HTERT RPE-1 (cell line): ENCODE measurements around the gene ARHGDIA.
"Not testable (repeated sequence)": the region's sequence is repeated elsewhere in the genome, so short reads cannot be mapped to it uniquely, and the experiment has no call there.

Experiments used
- in situ Hi-C: fragments of 300-500 bp; cut with MboI; formaldehyde crosslinking; loops from 4 replicates; pipeline ENCODE4 v1.14.3; 2020; ENCODE audit warnings: low sequenced_read_pairs

The ARHGDIA gene

DNA sequence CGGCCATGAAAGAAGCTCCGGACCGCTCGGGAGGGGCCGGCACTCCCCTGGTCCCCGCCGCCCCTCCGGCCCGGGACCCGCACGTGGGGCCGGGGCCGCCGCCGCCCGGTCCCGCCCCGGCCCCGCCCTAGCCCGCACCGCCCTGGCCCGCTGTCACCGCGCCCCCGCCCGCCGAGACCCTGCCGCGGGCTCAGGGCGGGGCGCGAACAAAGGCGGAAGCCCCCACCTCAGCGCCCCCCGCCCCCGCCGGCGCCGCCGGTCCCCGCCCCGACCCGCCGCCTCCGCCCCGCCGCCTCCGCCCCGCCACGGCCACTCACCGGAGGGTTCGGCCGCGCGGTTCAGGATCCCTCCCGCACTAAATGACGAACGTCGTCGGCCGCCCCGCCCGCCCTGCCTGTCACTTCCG lies at the start of gene ARHGDIA:
Gene ARHGDIA, minus strand, starts transcription at position 357 of the 406 bp plus-strand sequence. CDS start 1,407 bp downstream, outside the sequence.
- in situ Hi-C loops, result no loop called here

- in situ Hi-C loops, result no loop called here
These were observed 47.9 kb upstream of the ARHGDIA start for GRCh38 chr17:81918832-81919545.

DNA sequence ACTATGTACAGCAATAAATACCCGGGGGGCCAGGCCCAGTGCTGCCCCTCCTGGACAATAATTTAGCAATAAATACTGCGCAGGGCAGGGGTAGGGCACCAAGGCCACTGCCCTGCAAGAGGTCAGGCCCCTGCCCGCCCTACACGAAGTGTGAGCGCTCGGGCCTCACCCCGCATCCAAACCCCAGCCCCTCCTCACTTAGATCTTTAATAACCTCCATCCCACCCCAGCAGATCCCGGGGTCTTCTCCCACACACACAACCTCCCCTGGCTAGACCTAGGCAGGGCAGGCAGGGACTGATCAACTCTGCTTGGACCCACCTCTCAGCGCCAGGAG lies 47.2 kb upstream of the ARHGDIA start:
- in situ Hi-C loops, result not testable (repeated sequence)

DNA sequence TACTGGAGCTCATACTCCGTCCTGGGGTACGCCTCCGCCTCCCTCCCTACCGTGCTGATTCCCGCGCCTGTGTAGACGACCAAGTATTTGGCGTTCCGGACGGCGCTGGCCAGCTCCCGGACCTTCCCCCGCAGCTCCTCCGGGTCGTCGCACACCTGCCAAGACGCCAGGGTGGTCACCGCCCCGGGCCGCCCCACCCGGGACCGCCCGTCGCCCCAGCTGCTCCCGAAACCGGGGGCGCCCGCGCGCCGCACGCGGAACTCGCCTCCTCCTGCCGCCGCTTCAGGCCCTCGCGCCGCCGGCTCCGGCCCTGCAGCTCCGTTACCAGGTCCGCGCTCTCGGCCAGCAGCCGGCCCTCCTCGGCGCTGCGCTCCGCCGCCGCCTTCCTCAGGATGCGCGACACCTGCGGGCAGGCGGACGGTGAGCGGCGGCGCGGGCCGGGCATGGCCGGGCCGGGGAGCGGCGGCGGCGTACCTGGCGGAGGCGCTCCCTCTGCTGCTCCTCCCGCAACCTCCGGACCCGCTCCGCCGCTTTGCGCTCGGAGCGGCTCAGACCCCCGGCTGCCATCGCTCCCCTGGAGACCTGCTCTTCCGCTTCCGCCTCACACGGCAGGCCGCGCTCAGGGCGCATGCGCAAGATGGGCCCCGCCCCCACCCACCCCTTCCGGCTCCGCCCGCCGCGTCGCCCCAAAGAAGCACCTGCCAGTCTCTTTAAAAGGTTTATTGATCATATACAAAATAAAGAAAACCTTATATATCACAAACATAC lies 46.6 kb upstream of the ARHGDIA start, which contains the start of gene SIRT7:
Gene SIRT7, minus strand, starts transcription at position 612 of the 768 bp plus-strand sequence. Its CDS starts 45 bp downstream, at position 567.
- in situ Hi-C loops, result no loop called here

DNA sequence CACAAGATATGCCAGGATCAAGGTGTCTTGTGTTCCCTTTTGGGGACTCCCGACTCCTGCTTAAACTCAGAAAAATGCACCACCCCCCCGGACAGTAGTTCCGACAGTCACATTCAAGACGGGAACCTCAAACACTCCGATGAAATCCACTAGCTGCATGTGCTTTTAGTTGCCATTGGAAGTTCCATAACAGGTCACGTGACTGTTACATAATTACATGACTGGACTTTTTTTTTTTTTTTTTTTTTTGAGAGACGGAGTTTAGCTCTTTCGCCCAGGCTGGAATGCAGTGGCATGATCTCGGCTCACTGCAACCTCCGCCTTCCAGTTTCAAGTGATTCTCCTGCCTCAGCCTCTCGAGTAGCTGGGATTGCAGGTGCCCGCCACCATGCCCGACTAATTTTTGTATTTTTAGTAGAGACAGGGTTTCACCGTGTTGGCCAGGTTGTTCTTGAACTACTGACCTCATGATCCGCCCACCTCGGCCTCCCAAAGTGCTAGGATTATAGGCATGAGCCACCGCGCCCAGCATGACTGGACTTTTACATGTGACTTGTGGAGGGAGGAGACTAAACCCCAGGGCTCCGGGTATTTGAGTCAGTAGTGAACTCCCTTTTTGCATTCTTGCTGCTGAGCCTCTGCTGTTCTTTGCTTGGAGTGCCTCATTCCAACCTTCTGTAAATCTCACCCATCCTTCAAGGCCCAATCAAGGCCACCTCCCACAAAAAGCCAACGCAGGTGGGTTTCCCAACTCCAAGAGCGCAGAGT lies 45.3 kb upstream of the ARHGDIA start:
- in situ Hi-C loops, result no loop called here

DNA sequence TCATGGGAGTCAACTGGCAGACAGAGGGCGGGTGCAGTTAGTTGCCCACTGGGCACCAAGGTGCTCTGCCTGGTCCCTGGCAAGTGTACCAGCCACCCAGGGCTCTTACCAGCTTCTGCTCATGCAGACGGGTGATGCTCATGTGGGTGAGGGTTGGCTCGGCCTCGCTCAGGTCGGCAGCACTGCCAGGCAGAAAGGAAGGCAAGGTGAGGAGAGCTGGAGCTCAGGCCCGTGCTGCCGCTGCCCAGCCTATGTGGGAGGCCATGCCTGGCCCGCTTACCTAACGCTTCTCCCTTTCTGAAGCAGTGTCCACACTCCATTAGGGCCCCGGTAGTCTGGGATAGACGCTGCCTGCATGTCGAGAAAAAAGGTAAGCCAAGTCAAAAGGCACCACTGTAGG lies 44.2 kb upstream of the ARHGDIA start:
- in situ Hi-C loops, result no loop called here

DNA sequence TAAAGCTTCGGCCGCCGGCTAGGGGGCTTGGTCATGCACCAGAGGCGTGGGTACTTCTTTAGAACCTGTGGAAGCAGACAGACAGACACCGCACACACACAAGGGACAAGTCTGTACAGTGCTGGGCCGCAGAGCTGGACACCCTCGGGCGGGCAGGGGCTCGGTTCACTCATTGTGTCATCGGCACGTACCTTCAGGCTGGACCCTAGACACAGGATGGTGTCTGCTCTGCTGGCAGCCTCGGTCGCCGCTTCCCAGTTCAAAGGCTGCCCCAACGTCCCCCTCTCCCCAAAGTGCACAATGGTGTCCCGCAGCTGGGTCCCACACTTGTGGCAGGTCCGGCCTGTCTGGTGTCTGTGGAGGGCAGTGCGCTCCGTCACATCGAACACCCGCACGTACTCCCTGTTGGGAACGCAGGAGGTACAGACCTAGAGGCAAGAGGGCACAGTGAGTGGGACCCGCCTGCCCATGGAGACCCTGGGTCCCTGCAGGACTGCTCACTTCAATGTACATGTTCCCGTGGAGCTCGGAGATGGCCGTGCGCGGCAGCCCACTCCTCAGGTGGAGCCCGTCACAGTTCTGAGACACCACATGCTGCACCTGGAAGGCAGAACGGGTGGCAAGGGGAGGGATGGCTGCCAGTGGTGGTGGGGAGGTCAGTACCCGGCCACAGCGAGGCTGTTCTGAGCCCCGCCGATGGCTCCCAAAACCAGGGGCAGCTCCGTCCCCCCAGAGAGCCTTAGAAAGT lies 43.1 kb upstream of the ARHGDIA start:
- in situ Hi-C loops, result no loop called here

DNA sequence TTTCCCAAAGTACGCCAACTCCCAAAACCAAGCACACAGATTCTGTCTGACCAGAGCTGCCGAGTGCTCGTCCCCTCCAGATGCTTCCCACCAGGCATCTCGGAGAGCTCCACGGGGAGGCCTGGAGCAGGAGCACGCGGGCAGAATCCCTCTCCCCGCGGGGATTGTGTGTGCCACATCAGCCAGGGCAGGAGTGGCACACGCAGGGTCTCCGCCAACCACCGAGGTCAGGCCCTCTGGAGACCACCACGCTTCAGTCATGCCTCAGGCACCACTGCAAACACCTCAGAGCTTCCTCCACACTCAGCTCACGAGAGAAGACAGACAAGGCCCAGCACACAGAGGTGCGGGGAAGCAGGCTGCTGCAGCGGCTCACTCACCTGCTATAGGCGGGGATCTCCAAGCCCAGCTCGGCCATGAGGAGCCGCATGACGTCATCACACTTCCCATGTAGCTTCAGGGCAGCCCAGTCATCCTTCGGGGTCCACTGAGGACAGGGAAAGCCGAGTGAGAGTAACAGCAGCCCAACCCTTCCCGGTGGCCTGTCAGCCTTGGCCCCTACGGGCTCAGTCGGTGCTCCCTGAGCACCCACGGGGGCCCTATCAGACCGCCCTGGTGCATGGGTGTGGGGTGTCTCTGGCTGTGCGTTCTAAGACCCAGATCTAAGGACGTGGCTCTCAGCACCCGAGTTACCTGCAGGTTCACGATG lies 42.4 kb upstream of the ARHGDIA start:
- in situ Hi-C loops, result no loop called here

- in situ Hi-C loops, result no loop called here
These were observed 41.5 kb upstream of the ARHGDIA start for GRCh38 chr17:81912441-81913309.

DNA sequence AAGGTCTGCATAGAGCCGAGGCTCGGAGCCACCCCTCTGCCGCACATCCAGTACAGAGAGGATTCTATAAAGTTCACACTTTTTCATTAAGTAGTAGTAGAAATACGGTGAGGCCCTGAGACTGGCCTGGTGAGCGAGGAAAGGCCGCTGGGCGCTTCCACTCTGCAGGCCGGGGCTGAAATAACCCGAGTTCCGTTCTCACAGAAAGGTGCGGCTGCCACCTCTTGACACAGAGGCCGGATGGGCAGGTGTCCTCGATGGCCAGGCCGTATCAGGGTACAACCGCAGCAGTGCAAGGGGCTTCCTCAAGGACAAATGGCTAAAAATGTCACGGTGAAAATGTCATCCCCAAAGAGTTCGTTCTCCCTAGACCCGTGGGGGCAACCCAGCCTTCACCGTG lies 40.8 kb upstream of the ARHGDIA start:
- in situ Hi-C loops, result no loop called here

DNA sequence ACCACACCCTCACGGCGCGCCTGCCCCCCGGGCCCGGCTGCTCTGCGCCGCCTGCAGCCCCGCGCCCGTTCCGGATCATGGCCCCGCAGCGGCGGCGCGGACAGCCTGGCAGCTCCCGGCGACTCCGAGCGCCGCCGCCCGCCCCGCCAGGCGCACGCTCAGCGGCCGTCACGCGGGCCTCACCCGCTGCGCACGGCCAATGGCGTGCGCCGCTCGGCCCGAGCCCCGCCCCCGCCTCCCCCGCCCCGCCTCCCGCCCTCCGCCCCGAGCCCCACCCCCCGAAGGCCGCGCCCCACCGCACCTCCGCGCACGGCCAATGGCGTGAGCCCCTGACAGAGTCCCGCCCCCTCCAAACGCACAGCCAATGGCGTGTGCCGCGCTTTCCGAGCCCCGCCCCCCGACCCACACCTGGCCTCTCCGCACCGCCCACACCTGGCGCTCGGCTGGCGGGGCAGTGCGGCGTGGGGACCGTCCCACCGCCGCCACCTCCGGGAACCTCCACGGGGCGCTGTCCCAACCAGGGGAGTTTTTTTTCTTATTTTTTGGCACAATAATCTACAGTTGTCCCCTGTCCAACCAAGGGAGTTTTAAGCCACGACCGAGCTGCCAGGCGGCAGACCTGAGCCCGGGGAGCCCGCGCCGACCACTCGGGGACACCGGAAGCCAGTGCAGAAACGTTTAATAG lies 40.3 kb upstream of the ARHGDIA start, which contains the start of gene PCYT2:
Gene PCYT2, minus strand, starts transcription at position 123 of the 685 bp plus-strand sequence. Its CDS starts 44 bp downstream, at position 79.
- in situ Hi-C loops, result no loop called here

- in situ Hi-C loops, result no loop called here
These were observed 39.7 kb upstream of the ARHGDIA start for GRCh38 chr17:81910840-81911276.

- in situ Hi-C loops, result no loop called here
These were observed 39.1 kb upstream of the ARHGDIA start for GRCh38 chr17:81909966-81910839.

DNA sequence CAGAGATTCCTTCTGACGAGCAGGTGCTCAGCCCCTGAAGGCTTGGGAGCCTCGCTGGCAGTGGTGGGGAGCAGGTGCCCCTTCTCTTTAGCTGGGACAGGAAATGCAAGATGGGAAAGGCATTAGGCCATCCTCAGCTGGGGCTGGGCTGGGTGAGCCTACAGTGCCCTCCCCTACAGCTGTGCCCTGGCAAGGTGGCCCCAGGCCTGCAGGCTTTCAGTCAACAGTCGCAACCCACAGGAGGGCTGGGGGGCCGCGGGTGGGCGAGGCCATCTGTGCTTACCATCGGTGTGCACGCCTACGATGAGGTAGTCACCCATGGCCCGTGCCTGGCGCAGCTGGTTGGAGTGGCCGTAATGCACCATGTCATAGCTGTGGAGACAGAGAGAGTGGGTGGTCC lies 38.1 kb upstream of the ARHGDIA start:
- in situ Hi-C loops, result no loop called here

DNA sequence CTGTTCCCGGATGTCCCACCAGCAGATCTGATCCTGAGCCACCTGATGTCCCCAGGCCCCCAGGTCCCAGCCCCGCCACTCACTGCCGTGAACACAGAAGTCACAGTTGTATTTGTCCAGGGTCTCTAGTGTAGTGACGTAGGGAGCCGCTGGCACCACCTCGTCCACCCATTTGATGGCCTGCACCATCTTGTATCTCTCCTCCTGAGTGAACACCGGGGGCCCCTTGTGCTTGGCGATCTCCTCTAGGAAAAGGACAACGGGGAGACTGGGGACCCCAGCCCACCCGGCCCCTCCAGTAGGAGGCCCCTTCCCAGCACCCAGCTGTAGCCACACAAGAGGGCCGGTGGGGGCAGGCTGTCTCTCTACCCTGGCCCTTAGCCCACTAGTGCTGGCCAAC lies 37.7 kb upstream of the ARHGDIA start:
- in situ Hi-C loops, result no loop called here

DNA sequence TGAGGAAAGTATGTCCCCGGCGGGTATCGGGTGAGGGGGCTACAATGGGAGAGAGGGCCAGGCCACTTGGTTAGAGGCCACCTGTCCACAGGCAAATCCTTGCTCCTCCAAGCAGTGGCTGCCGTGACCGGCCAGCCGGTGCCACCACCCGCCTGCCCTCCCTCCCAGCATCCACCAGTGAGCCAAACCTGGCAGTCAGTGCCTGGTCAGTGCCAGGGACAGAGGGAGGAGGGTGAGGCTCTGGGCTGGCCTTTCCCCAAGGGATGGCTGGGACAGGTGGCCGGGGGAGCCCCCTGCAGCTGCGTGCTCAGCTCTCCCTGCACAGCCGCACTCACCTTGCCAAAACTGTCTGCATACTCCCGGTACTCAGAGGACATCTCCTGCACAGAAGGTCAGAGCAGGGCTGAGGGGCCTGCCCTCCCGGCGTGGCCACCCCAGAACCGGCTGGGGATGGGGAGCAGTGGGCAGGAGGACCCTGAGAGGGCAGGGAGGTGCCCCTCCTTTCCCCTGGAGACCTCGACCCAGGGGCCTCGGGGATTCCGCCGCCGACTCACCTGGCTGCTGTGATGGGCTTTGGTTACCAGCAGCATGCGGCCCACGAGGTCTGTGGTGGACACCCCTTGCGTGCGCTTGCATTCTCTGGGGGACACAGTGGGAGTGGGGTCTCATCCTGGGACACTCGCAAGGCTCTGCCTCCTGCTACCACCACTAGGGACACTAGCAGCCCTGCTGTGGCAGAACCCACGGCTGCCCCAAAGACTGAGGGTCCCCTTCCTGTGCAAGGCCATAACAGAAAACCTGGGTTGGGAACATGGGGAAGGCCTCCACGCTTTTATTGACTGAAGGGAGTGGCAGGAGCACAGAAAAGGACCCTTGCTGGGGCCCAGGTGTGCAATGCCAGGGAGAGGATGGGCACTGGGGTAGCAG lies 36.3 kb upstream of the ARHGDIA start:
- in situ Hi-C loops, result no loop called here
